Measurements from ENCODE around the gene LINC00237. TPM values are rescaled to one million over a fixed set of nuclear protein-coding genes. Genes with fewer than 3 reads are reported as not detected.

LINC00237 gene
- total RNA-seq, 1 donor from 2014 or later, result not detected

DNA sequence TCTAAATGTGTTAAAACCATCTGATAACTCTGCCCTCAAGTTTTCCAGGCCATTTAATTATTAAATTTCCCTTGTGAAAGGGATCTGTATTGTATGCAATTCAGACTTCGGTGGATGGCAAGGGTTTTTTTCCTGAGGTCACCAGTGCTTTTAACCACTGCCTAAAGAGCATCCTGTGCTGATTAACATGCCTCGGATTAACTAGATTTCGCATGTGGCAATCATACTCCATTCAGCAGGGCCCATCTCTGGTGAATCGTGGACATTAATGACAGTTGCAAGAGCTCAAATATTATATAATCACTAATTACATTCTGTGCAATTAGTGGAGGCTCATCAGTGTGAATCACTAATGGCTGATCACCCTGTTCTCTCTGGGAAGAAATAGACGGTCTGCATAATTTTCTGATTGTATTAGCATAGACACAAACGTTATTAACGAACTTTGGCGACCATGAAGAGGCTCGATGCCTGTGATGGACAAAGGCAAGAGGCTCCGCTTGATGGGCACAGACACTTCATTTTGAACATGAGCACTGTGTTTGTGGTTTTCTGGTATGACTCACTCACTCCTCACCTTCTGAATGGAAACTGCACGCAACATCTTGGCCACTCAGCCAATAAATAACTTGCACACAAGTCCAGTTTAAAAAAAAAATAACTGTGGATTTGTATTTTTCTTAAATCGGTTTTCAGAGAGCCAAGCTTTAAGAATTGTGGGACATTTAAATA is 31.4 kb downstream of the LINC00237 start:
- no peaks in the 10 kb centered on the region for H3K9me3 Mint-ChIP-seq
- peaks cover 39% of the 10 kb centered on the region for H3K27me3 Mint-ChIP-seq (ENCODE audit: low read depth)
- H3K4me3 Mint-ChIP-seq, result no peak overlapping the region
- no peaks in the 10 kb centered on the region for H3K36me3 Mint-ChIP-seq
- no peaks in the 10 kb centered on the region for H3K4me1 Mint-ChIP-seq
- H3K27ac Mint-ChIP-seq, result no peak overlapping the region
- TF ChIP-seq CTCF (IDR thresholded peaks at IDR 0.05; ENCODE audit: unreplicated experiment), result no peak
- DNase-seq (ENCODE audit: low spot score in 2 of 2, unreplicated experiment in 2 of 2), result no peak

DNA sequence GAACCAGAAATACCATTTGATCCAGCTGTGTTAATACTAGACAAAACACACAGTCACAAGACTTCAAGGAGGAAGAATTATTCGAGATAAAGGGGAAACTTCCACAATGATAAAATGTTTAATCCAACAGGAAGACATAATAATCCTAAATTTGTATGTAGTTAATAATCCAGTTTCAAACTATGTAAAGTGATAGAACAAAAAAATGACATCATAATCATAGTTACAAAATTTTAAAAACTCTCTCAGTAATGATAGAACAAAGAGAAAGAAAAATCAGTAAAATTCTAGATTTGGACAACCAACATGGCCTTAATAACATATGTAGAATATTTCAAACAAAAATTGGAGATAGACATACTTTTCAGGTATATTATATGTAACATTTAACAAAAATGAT is 38.9 kb downstream of the LINC00237 start:
- no peak for DNase-seq (ENCODE audit: low spot score in 2 of 2, unreplicated experiment in 2 of 2)
- Mint-ChIP-seq H3K4me3 (no peak overlapping the region), H3K27ac (no peak overlapping the region), H3K4me1 (no peaks in the 10 kb centered on the region), H3K36me3 (no peaks in the 10 kb centered on the region), H3K27me3 (ENCODE audit: low read depth) (peaks cover 31% of the 10 kb centered on the region), H3K9me3 (peaks cover 4% of the 10 kb centered on the region)
- no peak for TF ChIP-seq CTCF (IDR thresholded peaks at IDR 0.05; ENCODE audit: unreplicated experiment)

- DNase-seq (ENCODE audit: low spot score in 2 of 2, unreplicated experiment in 2 of 2), result no peak
- peaks cover 4% of the 10 kb centered on the region for H3K9me3 Mint-ChIP-seq
- H3K27ac Mint-ChIP-seq, result no peak overlapping the region
- no peak overlapping the region for H3K4me3 Mint-ChIP-seq
- no peaks in the 10 kb centered on the region for H3K4me1 Mint-ChIP-seq
- peaks cover 27% of the 10 kb centered on the region for H3K27me3 Mint-ChIP-seq (ENCODE audit: low read depth)
- no peak for TF ChIP-seq CTCF (IDR thresholded peaks at IDR 0.05; ENCODE audit: unreplicated experiment)
- no peaks in the 10 kb centered on the region for H3K36me3 Mint-ChIP-seq
These were observed 41.2 kb downstream of the LINC00237 start for GRCh38 chr20:21064924-21065323.

- no peak overlapping the region for H3K4me3 Mint-ChIP-seq
- no peak for DNase-seq (ENCODE audit: low spot score in 2 of 2, unreplicated experiment in 2 of 2)
- H3K27ac Mint-ChIP-seq, result no peak overlapping the region
- peaks cover 10% of the 10 kb centered on the region for H3K9me3 Mint-ChIP-seq
- no peak for TF ChIP-seq CTCF (IDR thresholded peaks at IDR 0.05; ENCODE audit: unreplicated experiment)
- peaks cover 30% of the 10 kb centered on the region for H3K27me3 Mint-ChIP-seq (ENCODE audit: low read depth)
- no peaks in the 10 kb centered on the region for H3K4me1 Mint-ChIP-seq
- no peaks in the 10 kb centered on the region for H3K36me3 Mint-ChIP-seq
These were observed 42.9 kb downstream of the LINC00237 start for GRCh38 chr20:21063276-21063675.

GRCh38 chr20:21053002-21053762 is 53.0 kb downstream of the LINC00237 start:
- Mint-ChIP-seq H3K4me3 (no peak overlapping the region), H3K4me1 (peaks cover 16% of the 10 kb centered on the region), H3K27me3 (ENCODE audit: low read depth) (peaks cover 18% of the 10 kb centered on the region), H3K27ac (peak overlapping the region; percentile 13), H3K9me3 (peaks cover 11% of the 10 kb centered on the region), H3K36me3 (no peaks in the 10 kb centered on the region)
- no peak for DNase-seq (ENCODE audit: low spot score in 2 of 2, unreplicated experiment in 2 of 2)
- TF ChIP-seq CTCF (IDR thresholded peaks at IDR 0.05; ENCODE audit: unreplicated experiment), result no peak
